Neuronal stem cell (in vitro differentiated cells): Measurements from ENCODE around the gene RND1.

Experiments
- DNase-seq: peaks from one replicate; pipeline ENCODE4 v3.0.0-alpha.2; 2013; ENCODE audit warnings: low spot score
- H2AFZ ChIP-seq: one replicate; pipeline ENCODE4 v1.6.1; 2013; ENCODE audit warnings: mild to moderate bottlenecking, low read length, inconsistent platforms
- H2AK5ac ChIP-seq: 2 replicates; pipeline ENCODE4 v1.6.1; 2013; ENCODE audit warnings: low read depth, mild to moderate bottlenecking, inconsistent platforms, low read length, moderate library complexity, mixed read lengths
- H2BK120ac ChIP-seq: 2 replicates; pipeline ENCODE4 v1.6.1; 2013; ENCODE audit warnings: low read depth, mild to moderate bottlenecking, inconsistent platforms, low read length, moderate library complexity, mixed read lengths
- H2BK12ac ChIP-seq: one replicate; pipeline ENCODE4 v1.6.1; 2013; ENCODE audit warnings: low read length, inconsistent platforms
- H2BK15ac ChIP-seq: 2 replicates; pipeline ENCODE4 v1.6.1; 2013; ENCODE audit warnings: mild to moderate bottlenecking, low read length, inconsistent platforms, mixed read lengths
- H2BK5ac ChIP-seq: one replicate; pipeline ENCODE4 v1.6.1; 2013; ENCODE audit warnings: inconsistent platforms, mild to moderate bottlenecking, low read length, moderate library complexity
- H3K14ac ChIP-seq: one replicate; pipeline ENCODE4 v1.6.1; 2013; ENCODE audit warnings: low read length, inconsistent platforms
- H3K18ac ChIP-seq: 2 replicates; pipeline ENCODE4 v1.6.1; 2013; ENCODE audit warnings: low read length, inconsistent platforms
- H3K23ac ChIP-seq: 2 replicates; pipeline ENCODE4 v1.6.1; 2013; ENCODE audit warnings: low read depth, mild to moderate bottlenecking, mixed read lengths, low read length, inconsistent platforms; ENCODE audit not compliant: poor library complexity
- H3K27ac ChIP-seq: replicated peaks from 3 replicates; pipeline ENCODE4 v1.5.1; 2013; ENCODE audit warnings: low read length, inconsistent platforms
- H3K27me3 ChIP-seq, 3 experiments: 2 replicates each; pipeline ENCODE4 v1.6.1; 2013; ENCODE audit warnings: low read length in 3 of 3, mild to moderate bottlenecking in 2 of 3, inconsistent platforms in 1 of 3, low read depth in 1 of 3, mixed read lengths in 1 of 3, moderate library complexity in 1 of 3; ENCODE audit not compliant: control insufficient read depth in 3 of 3, insufficient read depth in 3 of 3
- H3K36me3 ChIP-seq, 2 donors: replicated peaks in 1 of 2; 2 replicates each; pipeline ENCODE4 v1.6.1; 2013; ENCODE audit warnings: low read length in 2 of 2; ENCODE audit not compliant: control insufficient read depth in 2 of 2, insufficient read depth in 2 of 2
- H3K4ac ChIP-seq: 2 replicates; pipeline ENCODE4 v1.6.1; 2013; ENCODE audit warnings: inconsistent platforms, mild to moderate bottlenecking, low read length, moderate library complexity
- H3K4me1 ChIP-seq, 2 donors: 1 replicate in 1 of 2; 2 replicates in 1 of 2; pipeline ENCODE4 v1.6.1; 2013; ENCODE audit warnings: low read length in 2 of 2, low read depth in 1 of 2; ENCODE audit not compliant: control insufficient read depth in 2 of 2, insufficient read depth in 1 of 2
- H3K4me2 ChIP-seq: one replicate; pipeline ENCODE4 v1.6.1; 2013; ENCODE audit warnings: mild to moderate bottlenecking, low read length, inconsistent platforms; ENCODE audit not compliant: insufficient read depth, poor library complexity, severe bottlenecking
- H3K4me3 ChIP-seq, 2 donors: 2 replicates each; pipeline ENCODE4 v1.5.1; 2013; ENCODE audit warnings: low read length in 2 of 2, mild to moderate bottlenecking in 2 of 2, inconsistent platforms in 1 of 2, moderate library complexity in 1 of 2
- H3K79me1 ChIP-seq: one replicate; pipeline ENCODE4 v1.6.1; 2013; ENCODE audit warnings: low read depth, mild to moderate bottlenecking, inconsistent platforms, low read length, moderate library complexity
- H3K9ac ChIP-seq: one replicate; pipeline ENCODE4 v1.6.1; 2013; ENCODE audit warnings: mild to moderate bottlenecking, low read depth, low read length, inconsistent platforms; ENCODE audit not compliant: poor library complexity
- H3K9me3 ChIP-seq, 2 donors: replicated peaks in 1 of 2; 2 replicates each; pipeline versions ENCODE3 to v1.6.1; 2013; ENCODE audit warnings: low read length in 2 of 2, mild to moderate bottlenecking in 2 of 2, inconsistent platforms in 1 of 2, low read depth in 1 of 2, mixed read lengths in 1 of 2, moderate library complexity in 1 of 2; ENCODE audit not compliant: control insufficient read depth in 2 of 2, insufficient read depth in 1 of 2
- H4K8ac ChIP-seq: one replicate; pipeline ENCODE4 v1.6.1; 2013; ENCODE audit warnings: low read depth, mild to moderate bottlenecking, inconsistent platforms, low read length, moderate library complexity
- H4K91ac ChIP-seq: one replicate; pipeline ENCODE4 v1.6.1; 2013; ENCODE audit warnings: low read length, low read depth, mild to moderate bottlenecking, inconsistent platforms; ENCODE audit not compliant: poor library complexity
- WGBS, 2 donors: extraction: QIAGEN DNeasy Blood & Tissue Kit; methylation state at CpG; one replicate each; pipeline ENCODE4 v1.1.7; 2013; ENCODE audit warnings: missing lambda C conversion rate in 2 of 2, mixed read lengths in 1 of 2; ENCODE audit not compliant: insufficient read length in 2 of 2, insufficient replicate concordance in 1 of 2; ENCODE audit errors: extremely low coverage in 2 of 2; 5-methylcytosine and 5-hydroxymethylcytosine counted together

The RND1 gene

GRCh38 chr12:48826209-48826855, 39.3 kb downstream of the RND1 start:
- no peak for DNase-seq
- H3K14ac ChIP-seq, result no peak overlapping the region
- no peaks in the 10 kb centered on the region for H3K27me3 ChIP-seq
- no peak overlapping the region for H2AFZ ChIP-seq
- H3K4me2 ChIP-seq, result no peak overlapping the region
- no peak overlapping the region for H2BK15ac ChIP-seq
- H3K9ac ChIP-seq, result no peak overlapping the region
- H2BK5ac ChIP-seq, result no peak overlapping the region
- H3K9me3 ChIP-seq, result no peaks in the 10 kb centered on the region
- H4K8ac ChIP-seq, result no peak overlapping the region
- no peak overlapping the region for H3K27ac ChIP-seq
- H3K4me1 ChIP-seq, result no peaks in the 10 kb centered on the region
- H2AK5ac ChIP-seq, result no peak overlapping the region
- H3K4me3 ChIP-seq, result peak overlapping the region in 1 of 2 donors; percentile 26
- no peak overlapping the region for H3K23ac ChIP-seq
- peaks cover 65 to 87% of the 10 kb centered on the region in 2 donors for H3K36me3 ChIP-seq
- H3K4ac ChIP-seq, result no peak overlapping the region
- no peak overlapping the region for H2BK120ac ChIP-seq
- WGBS, 2 donors, result no CpG with 5 or more reads among the region's 15 CpGs
- no peaks in the 10 kb centered on the region for H3K79me1 ChIP-seq
- no peak overlapping the region for H3K18ac ChIP-seq
- no peak overlapping the region for H4K91ac ChIP-seq
- no peak overlapping the region for H2BK12ac ChIP-seq

- Histone ChIP-seq H2BK15ac (no peak overlapping the region), H3K9ac (no peak overlapping the region), H3K9me3 (no peaks in the 10 kb centered on the region), H4K8ac (peak overlapping the region; percentile 54), H2BK12ac (no peak overlapping the region), H2BK120ac (no peak overlapping the region), H3K4me3 (no peak overlapping the region), H3K4me2 (no peak overlapping the region), H3K23ac (peak overlapping the region; percentile 37), H3K79me1 (no peaks in the 10 kb centered on the region), H4K91ac (no peak overlapping the region), H2AK5ac (no peak overlapping the region), H2AFZ (no peak overlapping the region), H3K36me3 (peaks cover 51 to 78% of the 10 kb centered on the region in 2 donors), H3K4me1 (peaks cover 0 to 5% of the 10 kb centered on the region in 2 donors), H3K14ac (peak overlapping the region; percentile 25), H3K27me3 (no peaks in the 10 kb centered on the region), H3K18ac (no peak overlapping the region), H2BK5ac (no peak overlapping the region), H3K27ac (no peak overlapping the region), H3K4ac (no peak overlapping the region)
- no CpG with 5 or more reads among the region's 4 CpGs for WGBS, 2 donors
- no peak for DNase-seq
Observed at GRCh38 chr12:48824905-48825304, 40.8 kb downstream of the RND1 start.

- no peak overlapping the region for H2AFZ ChIP-seq
- H3K9me3 ChIP-seq, result no peaks in the 10 kb centered on the region
- no peak overlapping the region for H4K91ac ChIP-seq
- no peak overlapping the region for H2AK5ac ChIP-seq
- H3K4me2 ChIP-seq, result no peak overlapping the region
- WGBS, 2 donors, result 100% methylated on average over 1 of the region's 12 CpGs; no CpG with 5 or more reads in 1 of the 2 donors
- H4K8ac ChIP-seq, result no peak overlapping the region
- no peak overlapping the region for H3K18ac ChIP-seq
- no peak overlapping the region for H3K4me3 ChIP-seq
- H3K79me1 ChIP-seq, result no peaks in the 10 kb centered on the region
- H3K4me1 ChIP-seq, result peaks cover under 1 to 12% of the 10 kb centered on the region in 2 donors
- no peak overlapping the region for H3K4ac ChIP-seq
- H2BK5ac ChIP-seq, result no peak overlapping the region
- no peaks in the 10 kb centered on the region for H3K27me3 ChIP-seq
- no peak overlapping the region for H3K14ac ChIP-seq
- no peak overlapping the region for H2BK120ac ChIP-seq
- H3K27ac ChIP-seq, result no peak overlapping the region
- H2BK12ac ChIP-seq, result no peak overlapping the region
- H3K23ac ChIP-seq, result no peak overlapping the region
- H3K36me3 ChIP-seq, result peaks cover 43 to 71% of the 10 kb centered on the region in 2 donors
- DNase-seq, result no peak
- H2BK15ac ChIP-seq, result no peak overlapping the region
- H3K9ac ChIP-seq, result no peak overlapping the region
Observed at GRCh38 chr12:48824112-48824511, 41.6 kb downstream of the RND1 start.

GRCh38 chr12:48823281-48823680, 42.4 kb downstream of the RND1 start:
- no peak overlapping the region for H3K4me3 ChIP-seq
- no peak overlapping the region for H2AK5ac ChIP-seq
- no peak overlapping the region for H3K9ac ChIP-seq
- no peak overlapping the region for H3K14ac ChIP-seq
- H3K4ac ChIP-seq, result no peak overlapping the region
- no peak for DNase-seq
- no peak overlapping the region for H4K8ac ChIP-seq
- H3K4me1 ChIP-seq, result peaks cover 3 to 13% of the 10 kb centered on the region in 2 donors
- H3K23ac ChIP-seq, result peak overlapping the region; percentile 17
- H2BK120ac ChIP-seq, result no peak overlapping the region
- no CpG with 5 or more reads among the region's 11 CpGs for WGBS, 2 donors
- H3K4me2 ChIP-seq, result no peak overlapping the region
- no peak overlapping the region for H2BK5ac ChIP-seq
- no peaks in the 10 kb centered on the region for H3K9me3 ChIP-seq
- H3K27me3 ChIP-seq, result no peaks in the 10 kb centered on the region
- no peak overlapping the region for H2BK15ac ChIP-seq
- no peak overlapping the region for H2BK12ac ChIP-seq
- H3K18ac ChIP-seq, result no peak overlapping the region
- H3K79me1 ChIP-seq, result no peaks in the 10 kb centered on the region
- H3K27ac ChIP-seq, result no peak overlapping the region
- H3K36me3 ChIP-seq, result peaks cover 35 to 63% of the 10 kb centered on the region in 2 donors
- no peak overlapping the region for H4K91ac ChIP-seq
- H2AFZ ChIP-seq, result no peak overlapping the region
